Stimulated activated CD8-positive, alpha-beta memory T cell treated with anti-CD3 and anti-CD28 coated beads, Interleukin-15, amount 100 ng/mL, for 4 hours (primary cell): ENCODE measurements around the gene SMIM38.

Source experiments
- DNase-seq, 2 donors: peaks; one replicate each; pipeline ENCODE4 v3.0.0-alpha.2; 2020; ENCODE audit warnings: low read depth in 2 of 2

Gene SMIM38

GRCh38 chr11:69203381-69203780 is 47.6 kb downstream of the SMIM38 start:
- DNase-seq, result no peak

DNA sequence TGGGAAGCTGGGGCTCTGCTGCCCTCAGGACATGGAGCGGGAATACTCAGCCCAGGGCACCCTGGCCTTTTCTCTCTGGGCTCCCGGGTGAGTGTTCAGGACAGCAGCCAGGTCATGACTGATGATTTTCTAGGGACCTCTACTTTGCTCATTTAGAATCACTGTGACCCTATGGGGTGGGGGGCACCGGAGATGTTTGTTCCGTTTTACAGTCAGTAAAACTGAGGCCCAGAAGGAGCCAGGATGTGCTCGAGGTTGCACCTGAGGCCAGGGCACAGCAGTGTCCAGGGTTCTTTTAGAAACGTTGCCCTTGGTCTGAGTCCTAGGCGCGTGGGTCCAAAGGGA is 48.1 kb downstream of the SMIM38 start:
- DNase-seq, result no peak

GRCh38 chr11:69204246-69204940 is 48.7 kb downstream of the SMIM38 start:
- no peak for DNase-seq

DNA sequence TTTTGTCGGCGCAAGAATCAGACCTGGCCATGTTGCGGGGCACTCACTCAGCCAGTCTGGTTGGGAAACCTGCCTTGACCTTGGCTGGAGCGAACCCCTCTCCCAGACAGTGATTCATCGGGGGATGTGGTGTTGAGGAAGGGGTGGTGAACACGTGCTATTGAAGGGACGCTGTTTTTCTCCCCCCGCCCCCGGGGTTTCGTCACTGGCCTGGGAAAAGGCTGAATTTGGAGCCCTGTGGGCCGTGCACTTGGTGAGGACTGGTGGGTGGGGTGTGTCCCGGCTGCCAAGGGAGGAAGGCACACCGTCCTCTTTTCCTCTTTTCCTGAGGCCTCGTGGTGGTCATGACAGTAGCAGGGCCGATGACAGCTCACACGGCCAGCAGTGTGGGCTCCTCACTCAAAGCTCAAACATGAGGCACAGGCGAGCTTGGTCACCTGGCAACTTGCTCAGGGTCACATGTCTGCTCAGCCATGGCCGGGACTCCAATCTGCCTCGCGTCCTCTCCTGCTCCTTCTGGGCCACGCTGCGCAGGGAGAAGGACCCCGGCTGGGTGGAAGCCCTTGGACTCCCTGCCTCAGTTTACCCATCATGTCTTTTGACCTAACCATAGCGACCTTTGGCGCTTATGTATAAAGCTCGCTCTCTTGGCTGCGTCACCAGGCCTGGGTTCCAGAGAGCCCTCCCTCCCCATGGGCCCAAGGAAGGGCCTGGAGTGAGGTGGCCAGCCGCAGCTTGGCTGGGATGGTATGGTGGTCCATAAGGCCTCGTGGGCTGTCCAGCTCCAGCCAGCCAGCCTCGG is 49.4 kb downstream of the SMIM38 start:
- no peak for DNase-seq
